ENCODE measurements around the gene FAM131C.

FAM131C gene

DNA sequence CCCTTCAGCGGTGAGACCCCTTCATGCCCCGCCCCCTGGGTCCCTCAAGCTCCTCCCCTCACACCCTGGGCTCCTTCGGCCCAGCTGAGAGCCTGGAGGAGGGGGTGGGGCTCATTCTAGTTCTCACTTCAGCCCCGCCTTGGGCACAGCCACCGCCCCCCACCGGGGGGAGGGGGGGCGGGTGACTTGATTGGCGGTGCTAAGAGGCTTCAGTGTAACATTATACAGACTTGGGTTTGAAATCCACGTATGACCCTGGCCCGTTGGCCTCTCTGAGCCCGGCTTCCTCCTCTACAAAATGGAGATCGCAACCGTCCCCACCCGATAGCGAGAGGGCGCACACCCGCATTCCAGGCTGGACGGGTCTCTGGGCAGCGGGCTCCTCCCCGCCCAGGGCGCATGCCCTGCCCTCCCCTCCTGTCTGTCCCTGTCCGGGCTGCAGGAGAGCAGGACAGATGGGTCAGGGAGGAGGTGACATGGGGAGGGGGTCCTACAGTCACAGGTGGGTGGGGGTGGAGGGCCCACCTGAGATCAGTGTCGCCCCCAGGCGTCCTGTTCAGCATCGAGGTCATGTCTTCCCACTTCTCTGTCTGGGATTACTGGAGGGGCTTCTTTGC lies 24.8 kb downstream of the FAM131C start (continued):
- TF ChIP-seq, protein P1, sequence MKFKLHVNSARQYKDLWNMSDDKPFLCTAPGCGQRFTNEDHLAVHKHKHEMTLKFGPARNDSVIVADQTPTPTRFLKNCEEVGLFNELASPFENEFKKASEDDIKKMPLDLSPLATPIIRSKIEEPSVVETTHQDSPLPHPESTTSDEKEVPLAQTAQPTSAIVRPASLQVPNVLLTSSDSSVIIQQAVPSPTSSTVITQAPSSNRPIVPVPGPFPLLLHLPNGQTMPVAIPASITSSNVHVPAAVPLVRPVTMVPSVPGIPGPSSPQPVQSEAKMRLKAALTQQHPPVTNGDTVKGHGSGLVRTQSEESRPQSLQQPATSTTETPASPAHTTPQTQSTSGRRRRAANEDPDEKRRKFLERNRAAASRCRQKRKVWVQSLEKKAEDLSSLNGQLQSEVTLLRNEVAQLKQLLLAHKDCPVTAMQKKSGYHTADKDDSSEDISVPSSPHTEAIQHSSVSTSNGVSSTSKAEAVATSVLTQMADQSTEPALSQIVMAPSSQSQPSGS (tag by site-specific recombination; IDR thresholded peaks at IDR 0.05; ENCODE audit: low read depth), result no peak
- no peak for TF ChIP-seq TCF7L2 (IDR thresholded peaks at IDR 0.05; ENCODE audit: borderline replicate concordance, low read depth, low read length)
- no peak for TF ChIP-seq ZNF677 (tag by site-specific recombination; IDR thresholded peaks at IDR 0.05)
- TF ChIP-seq SP2 (tag by site-specific recombination; IDR thresholded peaks at IDR 0.05), result peak; percentile 55; the same call in 1 of the 2 replicates
- no peak for TF ChIP-seq ZSCAN30 (tag by site-specific recombination; IDR thresholded peaks at IDR 0.05)
- TF ChIP-seq, protein P2, sequence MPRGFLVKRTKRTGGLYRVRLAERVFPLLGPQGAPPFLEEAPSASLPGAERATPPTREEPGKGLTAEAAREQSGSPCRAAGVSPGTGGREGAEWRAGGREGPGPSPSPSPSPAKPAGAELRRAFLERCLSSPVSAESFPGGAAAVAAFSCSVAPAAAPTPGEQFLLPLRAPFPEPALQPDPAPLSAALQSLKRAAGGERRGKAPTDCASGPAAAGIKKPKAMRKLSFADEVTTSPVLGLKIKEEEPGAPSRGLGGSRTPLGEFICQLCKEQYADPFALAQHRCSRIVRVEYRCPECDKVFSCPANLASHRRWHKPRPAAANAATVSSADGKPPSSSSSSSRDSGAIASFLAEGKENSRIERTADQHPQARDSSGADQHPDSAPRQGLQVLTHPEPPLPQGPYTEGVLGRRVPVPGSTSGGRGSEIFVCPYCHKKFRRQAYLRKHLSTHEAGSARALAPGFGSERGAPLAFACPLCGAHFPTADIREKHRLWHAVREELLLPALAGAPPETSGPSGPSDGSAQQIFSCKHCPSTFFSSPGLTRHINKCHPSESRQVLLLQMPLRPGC (tag by site-specific recombination; IDR thresholded peaks at IDR 0.05), result no peak
- TF ChIP-seq ZNF184 (tag by site-specific recombination; IDR thresholded peaks at IDR 0.05), result no peak
- no peak for TF ChIP-seq ZNF830 (tag by site-specific recombination; IDR thresholded peaks at IDR 0.05; ENCODE audit: low read depth)
- no peak for TF ChIP-seq BCL11B (tag by site-specific recombination; IDR thresholded peaks at IDR 0.05; ENCODE audit: low read depth)
- no peak for TF ChIP-seq BCL11A (tag by site-specific recombination; IDR thresholded peaks at IDR 0.05; ENCODE audit: low read depth)
- TF ChIP-seq KLF9 (tag by site-specific recombination; IDR thresholded peaks at IDR 0.05; ENCODE audit: low read depth), result peak; percentile 44; the same call in 1 of the 2 replicates
- TF ChIP-seq ZNF24 (tag by site-specific recombination; IDR thresholded peaks at IDR 0.05), result no peak
- TF ChIP-seq ZNF292 (tag by site-specific recombination; IDR thresholded peaks at IDR 0.05; ENCODE audit: borderline replicate concordance, low read depth), result no peak
- TF ChIP-seq ZSCAN23 (tag by site-specific recombination; IDR thresholded peaks at IDR 0.05), result no peak
- no peak for TF ChIP-seq ZNF623 (tag by site-specific recombination; IDR thresholded peaks at IDR 0.05)
- no peak for TF ChIP-seq SETDB1 (IDR thresholded peaks at IDR 0.05; ENCODE audit: insufficient read length, low read length)
- TF ChIP-seq, protein P3, sequence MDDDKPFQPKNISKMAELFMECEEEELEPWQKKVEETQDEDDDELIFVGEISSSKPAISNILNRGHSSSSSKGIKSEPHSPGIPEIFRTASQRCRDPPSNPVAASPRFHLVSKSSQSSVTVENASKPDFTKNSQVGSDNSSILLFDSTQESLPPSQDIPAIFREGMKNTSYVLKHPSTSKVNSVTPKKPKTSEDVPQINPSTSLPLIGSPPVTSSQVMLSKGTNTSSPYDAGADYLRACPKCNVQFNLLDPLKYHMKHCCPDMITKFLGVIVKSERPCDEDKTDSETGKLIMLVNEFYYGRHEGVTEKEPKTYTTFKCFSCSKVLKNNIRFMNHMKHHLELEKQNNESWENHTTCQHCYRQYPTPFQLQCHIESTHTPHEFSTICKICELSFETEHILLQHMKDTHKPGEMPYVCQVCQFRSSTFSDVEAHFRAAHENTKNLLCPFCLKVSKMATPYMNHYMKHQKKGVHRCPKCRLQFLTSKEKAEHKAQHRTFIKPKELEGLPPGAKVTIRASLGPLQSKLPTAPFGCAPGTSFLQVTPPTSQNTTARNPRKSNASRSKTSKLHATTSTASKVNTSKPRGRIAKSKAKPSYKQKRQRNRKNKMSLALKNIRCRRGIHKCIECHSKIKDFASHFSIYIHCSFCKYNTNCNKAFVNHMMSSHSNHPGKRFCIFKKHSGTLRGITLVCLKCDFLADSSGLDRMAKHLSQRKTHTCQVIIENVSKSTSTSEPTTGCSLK (tag by site-specific recombination; IDR thresholded peaks at IDR 0.05), result no peak
- no peak for TF ChIP-seq YY1 (tag by site-specific recombination; IDR thresholded peaks at IDR 0.05)
- TF ChIP-seq GLIS2 (tag by site-specific recombination; IDR thresholded peaks at IDR 0.05), result no peak; the same call in 1 of the 2 replicates
- no peak for TF ChIP-seq ZNF473 (tag by site-specific recombination; IDR thresholded peaks at IDR 0.05)
- TF ChIP-seq ZFP69B (tag by site-specific recombination; IDR thresholded peaks at IDR 0.05), result no peak
- peak; percentile 66 for TF ChIP-seq KLF1 (tag by site-specific recombination; IDR thresholded peaks at IDR 0.05)
- TF ChIP-seq ZNF37A (tag by site-specific recombination; IDR thresholded peaks at IDR 0.05), result no peak
- TF ChIP-seq, protein P4, sequence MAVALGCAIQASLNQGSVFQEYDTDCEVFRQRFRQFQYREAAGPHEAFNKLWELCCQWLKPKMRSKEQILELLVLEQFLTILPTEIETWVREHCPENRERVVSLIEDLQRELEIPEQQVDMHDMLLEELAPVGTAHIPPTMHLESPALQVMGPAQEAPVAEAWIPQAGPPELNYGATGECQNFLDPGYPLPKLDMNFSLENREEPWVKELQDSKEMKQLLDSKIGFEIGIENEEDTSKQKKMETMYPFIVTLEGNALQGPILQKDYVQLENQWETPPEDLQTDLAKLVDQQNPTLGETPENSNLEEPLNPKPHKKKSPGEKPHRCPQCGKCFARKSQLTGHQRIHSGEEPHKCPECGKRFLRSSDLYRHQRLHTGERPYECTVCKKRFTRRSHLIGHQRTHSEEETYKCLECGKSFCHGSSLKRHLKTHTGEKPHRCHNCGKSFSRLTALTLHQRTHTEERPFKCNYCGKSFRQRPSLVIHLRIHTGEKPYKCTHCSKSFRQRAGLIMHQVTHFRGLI (tag by site-specific recombination; IDR thresholded peaks at IDR 0.05), result no peak
- TF ChIP-seq REPIN1 (tag by site-specific recombination; IDR thresholded peaks at IDR 0.05; ENCODE audit: low read depth), result no peak
- TF ChIP-seq ZNF747 (tag by site-specific recombination; IDR thresholded peaks at IDR 0.05), result no peak
- no peak for TF ChIP-seq ZNF48 (tag by site-specific recombination; IDR thresholded peaks at IDR 0.05)
- TF ChIP-seq PRDM1 (tag by site-specific recombination; IDR thresholded peaks at IDR 0.05), result no peak
- TF ChIP-seq ZNF16 (tag by site-specific recombination; IDR thresholded peaks at IDR 0.05; ENCODE audit: low read depth), result no peak
- peak; percentile 80 for TF ChIP-seq KLF10 (tag by site-specific recombination; IDR thresholded peaks at IDR 0.05)
- TF ChIP-seq, protein P5, sequence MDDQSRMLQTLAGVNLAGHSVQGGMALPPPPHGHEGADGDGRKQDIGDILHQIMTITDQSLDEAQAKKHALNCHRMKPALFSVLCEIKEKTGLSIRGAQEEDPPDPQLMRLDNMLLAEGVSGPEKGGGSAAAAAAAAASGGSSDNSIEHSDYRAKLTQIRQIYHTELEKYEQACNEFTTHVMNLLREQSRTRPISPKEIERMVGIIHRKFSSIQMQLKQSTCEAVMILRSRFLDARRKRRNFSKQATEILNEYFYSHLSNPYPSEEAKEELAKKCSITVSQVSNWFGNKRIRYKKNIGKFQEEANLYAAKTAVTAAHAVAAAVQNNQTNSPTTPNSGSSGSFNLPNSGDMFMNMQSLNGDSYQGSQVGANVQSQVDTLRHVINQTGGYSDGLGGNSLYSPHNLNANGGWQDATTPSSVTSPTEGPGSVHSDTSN (CRISPR knock-in tag; IDR thresholded peaks at IDR 0.05), result no peak
- TF ChIP-seq, protein P6, sequence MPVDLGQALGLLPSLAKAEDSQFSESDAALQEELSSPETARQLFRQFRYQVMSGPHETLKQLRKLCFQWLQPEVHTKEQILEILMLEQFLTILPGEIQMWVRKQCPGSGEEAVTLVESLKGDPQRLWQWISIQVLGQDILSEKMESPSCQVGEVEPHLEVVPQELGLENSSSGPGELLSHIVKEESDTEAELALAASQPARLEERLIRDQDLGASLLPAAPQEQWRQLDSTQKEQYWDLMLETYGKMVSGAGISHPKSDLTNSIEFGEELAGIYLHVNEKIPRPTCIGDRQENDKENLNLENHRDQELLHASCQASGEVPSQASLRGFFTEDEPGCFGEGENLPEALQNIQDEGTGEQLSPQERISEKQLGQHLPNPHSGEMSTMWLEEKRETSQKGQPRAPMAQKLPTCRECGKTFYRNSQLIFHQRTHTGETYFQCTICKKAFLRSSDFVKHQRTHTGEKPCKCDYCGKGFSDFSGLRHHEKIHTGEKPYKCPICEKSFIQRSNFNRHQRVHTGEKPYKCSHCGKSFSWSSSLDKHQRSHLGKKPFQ (tag by site-specific recombination; IDR thresholded peaks at IDR 0.05), result no peak
- TF ChIP-seq ZNF335 (tag by site-specific recombination; conservative IDR thresholded peaks at IDR 0.05), result no peak; the same call in 1 of the 2 replicates
